Measurements from ENCODE around the gene CIAPIN1.
A peak's percentile ranks its signal among the peaks of the same experiment; 100 is the strongest.

The CIAPIN1 gene

GRCh38 chr16:57471209-57471608, 24.0 kb upstream of the CIAPIN1 start:
- H3K4me3 ChIP-seq (ENCODE audit: low read length): no peak overlapping the region
- TF ChIP-seq CTCF (IDR thresholded peaks at IDR 0.05; ENCODE audit: insufficient read depth, low read depth, low read length, missing control alignments): no peak
- DNase-seq (ENCODE audit: low read depth): no peak

- no peak overlapping the region for H3K4me3 ChIP-seq (ENCODE audit: low read length)
- no peak for TF ChIP-seq CTCF (IDR thresholded peaks at IDR 0.05; ENCODE audit: insufficient read depth, low read depth, low read length, missing control alignments)
- no peak for DNase-seq (ENCODE audit: low read depth)
Observed at GRCh38 chr16:57470711-57471110, 23.5 kb upstream of the CIAPIN1 start.

- no peak overlapping the region for H3K4me3 ChIP-seq (ENCODE audit: low read length)
- no peak for TF ChIP-seq CTCF (IDR thresholded peaks at IDR 0.05; ENCODE audit: insufficient read depth, low read depth, low read length, missing control alignments)
- DNase-seq (ENCODE audit: low read depth): no peak
Observed at GRCh38 chr16:57469917-57470470, 22.8 kb upstream of the CIAPIN1 start.

- TF ChIP-seq CTCF (IDR thresholded peaks at IDR 0.05; ENCODE audit: insufficient read depth, low read depth, low read length, missing control alignments): no peak
- no peak for DNase-seq (ENCODE audit: low read depth)
- H3K4me3 ChIP-seq (ENCODE audit: low read length): no peak overlapping the region
Observed at GRCh38 chr16:57469046-57469445, 21.9 kb upstream of the CIAPIN1 start.

DNA sequence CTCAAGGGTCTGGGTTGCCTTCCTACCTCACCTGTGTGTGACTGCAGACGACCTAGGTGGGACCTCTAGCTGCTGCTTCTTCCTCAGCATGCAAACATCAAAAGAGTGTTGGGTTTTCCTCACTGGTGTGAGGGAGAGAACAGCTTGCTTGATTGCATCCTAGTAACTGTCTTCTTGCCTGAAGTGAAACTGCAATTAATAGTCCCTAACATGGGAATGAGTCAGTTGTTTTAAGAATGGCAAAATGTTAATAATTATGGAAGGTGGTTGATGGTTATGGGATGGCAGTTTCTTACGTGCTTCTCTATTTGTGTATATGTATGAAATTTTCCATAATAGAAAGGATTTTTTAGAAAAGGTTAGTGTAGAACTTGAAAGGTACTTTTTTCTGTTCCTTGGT, 21.2 kb upstream of the CIAPIN1 start:
- DNase-seq (ENCODE audit: low read depth): no peak
- no peak overlapping the region for H3K4me3 ChIP-seq (ENCODE audit: low read length)
- no peak for TF ChIP-seq CTCF (IDR thresholded peaks at IDR 0.05; ENCODE audit: insufficient read depth, low read depth, low read length, missing control alignments)

GRCh38 chr16:57464523-57464922, 17.3 kb upstream of the CIAPIN1 start:
- no peak for DNase-seq (ENCODE audit: low read depth)
- no peak for TF ChIP-seq CTCF (IDR thresholded peaks at IDR 0.05; ENCODE audit: insufficient read depth, low read depth, low read length, missing control alignments)
- H3K4me3 ChIP-seq (ENCODE audit: low read length): no peak overlapping the region

DNA sequence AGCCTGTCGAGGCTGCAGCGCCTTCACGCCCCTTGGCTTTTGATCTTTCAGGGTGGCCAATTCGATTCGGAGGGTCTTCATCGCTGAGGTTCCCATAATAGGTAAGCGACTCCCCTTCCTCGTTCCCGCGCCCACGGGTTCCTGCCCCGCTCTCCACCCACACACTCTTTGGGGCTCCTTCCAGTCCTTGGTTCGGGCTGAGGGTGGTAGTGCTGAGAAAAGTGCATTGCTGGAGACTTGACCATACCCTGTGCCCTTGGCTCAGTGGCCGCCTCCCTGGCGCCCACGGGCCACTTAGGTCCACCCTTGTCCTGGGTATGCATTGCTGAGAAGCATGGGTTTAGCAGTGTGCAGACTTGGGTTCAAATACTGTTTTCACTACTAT, 15.8 kb upstream of the CIAPIN1 start:
- peak overlapping the region; percentile 81 for H3K4me3 ChIP-seq (ENCODE audit: low read length)
- no peak for TF ChIP-seq CTCF (IDR thresholded peaks at IDR 0.05; ENCODE audit: insufficient read depth, low read depth, low read length, missing control alignments)
- no peak for DNase-seq (ENCODE audit: low read depth)

All from epithelial cell of esophagus (primary cell).